Activated CD4-positive, alpha-beta T cell treated with anti-CD3 and anti-CD28 coated beads, Interleukin-2, Interleukin-4, amounts not matched to agents 100 ng/mL and 50 ng/mL, durations not matched to agents 16 hours and 8 hours (primary cell): ENCODE measurements around the gene FOXO3.
"Not testable (repeated sequence)": the region's sequence is repeated elsewhere in the genome, so short reads cannot be mapped to it uniquely, and the experiment has no call there.

Experiments used
- DNase-seq: peaks from one replicate; pipeline ENCODE4 v3.0.0-alpha.2; 2020; ENCODE audit warnings: low spot score

FOXO3 gene

DNA sequence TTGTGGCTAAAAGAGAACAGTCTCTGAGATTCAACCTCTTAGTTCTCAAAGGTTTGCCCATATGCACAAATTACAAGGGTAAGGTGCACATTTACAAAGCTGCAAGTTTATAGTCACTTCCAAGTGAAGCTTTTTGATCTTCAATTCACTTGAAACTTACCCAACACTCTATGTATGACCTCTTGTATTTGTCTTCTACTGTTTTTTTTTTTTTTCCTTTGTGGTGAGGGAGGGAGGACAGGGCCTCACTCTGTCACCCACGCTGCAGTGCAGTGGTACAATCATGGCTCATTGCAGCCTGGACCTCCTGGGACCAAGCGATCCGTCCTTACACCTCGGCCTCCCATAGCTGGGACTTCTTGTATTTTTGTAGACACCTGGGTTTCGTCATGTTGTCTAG, 4.5 kb upstream of the FOXO3 start:
- no peak for DNase-seq

DNA sequence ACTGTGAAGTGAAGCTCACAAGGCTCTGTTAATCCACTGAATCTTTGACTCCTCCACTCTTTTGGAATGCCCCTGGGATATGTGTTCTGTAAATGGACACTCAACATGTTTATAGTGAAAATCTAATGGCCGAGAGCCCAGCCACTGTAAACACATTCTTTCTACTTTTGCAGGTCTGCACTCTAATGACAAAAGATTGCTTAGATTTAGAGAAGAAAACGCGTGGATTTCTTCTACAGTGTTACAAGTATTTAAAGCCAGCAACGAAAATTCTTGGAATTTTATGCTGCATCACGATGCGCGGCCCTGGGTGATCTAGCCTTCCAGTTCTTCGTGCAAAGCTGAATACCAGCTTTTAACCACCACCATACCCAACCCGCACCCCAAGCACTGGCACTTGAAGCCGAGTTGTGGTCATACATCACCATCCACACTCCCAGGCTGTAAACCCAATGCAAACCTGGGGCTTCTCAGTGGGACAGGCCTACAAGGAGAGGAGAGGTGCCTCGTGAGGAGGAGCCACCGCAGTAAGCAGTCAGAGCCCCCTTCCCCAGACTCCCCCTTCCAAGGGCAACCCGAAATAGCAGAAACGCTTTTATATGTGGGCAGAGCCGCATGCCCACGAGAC, 3.7 kb upstream of the FOXO3 start:
- DNase-seq = no peak

DNA sequence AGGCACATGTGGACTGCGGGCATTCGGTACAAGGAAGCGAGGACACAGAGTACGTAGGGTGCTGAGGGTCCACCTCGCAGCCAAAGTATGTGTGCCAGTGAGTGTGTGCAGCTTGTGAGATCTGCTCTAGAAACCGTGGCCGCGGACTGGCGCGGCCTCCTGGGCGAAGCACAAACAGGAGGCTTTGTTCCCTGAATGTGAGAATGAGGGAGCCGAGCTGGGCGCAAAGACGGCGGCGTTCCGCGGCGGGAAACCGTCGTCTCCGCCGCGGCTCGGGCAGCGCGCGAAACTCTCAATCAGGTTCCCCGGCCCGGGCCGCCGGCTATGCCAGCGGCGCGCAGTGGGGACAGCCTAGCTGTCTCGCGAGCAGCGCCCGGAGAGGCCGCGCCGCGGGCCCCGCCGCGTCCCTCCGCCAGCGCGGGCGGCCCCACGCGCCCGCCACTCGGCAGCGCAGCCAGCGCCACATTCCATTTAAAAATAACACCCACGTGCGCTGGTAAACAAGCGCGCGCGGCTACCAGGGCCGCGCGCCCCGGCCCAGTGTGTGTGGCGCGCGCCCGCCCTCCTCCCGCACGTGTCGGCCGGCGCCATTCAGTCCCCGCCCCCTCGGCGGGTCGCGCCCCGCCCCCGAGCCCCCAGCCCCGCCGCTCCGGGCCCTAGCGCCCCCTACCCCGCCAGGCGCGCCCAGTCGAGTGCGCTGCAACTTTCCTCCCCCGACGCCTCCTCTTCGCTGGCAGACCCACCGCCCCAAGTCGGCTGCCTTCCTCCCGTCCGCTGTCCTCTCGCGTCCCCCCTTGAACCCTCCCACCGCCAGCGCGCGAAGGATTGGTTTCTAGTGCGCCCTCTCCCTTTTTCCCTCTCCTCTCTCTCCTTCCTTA, 3.0 kb upstream of the FOXO3 start:
- peak; percentile 45 for DNase-seq

DNA sequence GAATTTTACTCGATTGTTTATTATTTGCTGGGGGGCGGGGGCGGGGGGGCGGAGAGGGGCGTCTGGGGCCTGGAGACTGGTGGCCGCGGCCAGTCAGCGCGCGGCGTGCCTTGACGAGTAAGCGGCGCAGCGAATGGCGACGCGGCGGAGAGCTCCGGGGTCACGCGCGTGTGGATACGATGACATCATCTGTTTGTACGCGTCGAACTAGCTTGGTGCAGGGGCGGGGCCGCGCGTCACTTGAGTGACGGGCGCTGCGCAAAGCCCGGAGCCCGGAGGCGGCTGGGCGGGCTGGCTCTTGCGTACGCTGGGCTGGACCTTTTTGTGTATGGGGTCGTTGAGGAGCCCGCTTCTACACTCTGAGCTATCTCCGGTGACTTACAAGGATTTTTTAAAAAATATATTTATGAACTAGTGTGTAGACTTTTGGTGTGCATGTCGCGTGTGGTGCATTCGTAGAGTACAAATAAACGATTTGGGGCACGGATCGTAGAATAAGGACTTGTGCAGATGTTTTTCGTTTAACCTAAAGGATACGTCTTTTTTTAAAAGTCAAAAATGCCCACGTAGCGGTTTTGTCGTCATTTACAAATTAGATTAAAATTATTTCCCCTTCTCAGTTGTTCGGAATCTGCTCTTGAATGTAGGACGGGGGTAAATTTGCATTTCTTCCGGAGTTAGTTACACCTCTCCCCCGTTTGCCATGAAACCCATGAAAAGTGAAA, 2.2 kb upstream of the FOXO3 start:
- peak; percentile 95 for DNase-seq

DNA sequence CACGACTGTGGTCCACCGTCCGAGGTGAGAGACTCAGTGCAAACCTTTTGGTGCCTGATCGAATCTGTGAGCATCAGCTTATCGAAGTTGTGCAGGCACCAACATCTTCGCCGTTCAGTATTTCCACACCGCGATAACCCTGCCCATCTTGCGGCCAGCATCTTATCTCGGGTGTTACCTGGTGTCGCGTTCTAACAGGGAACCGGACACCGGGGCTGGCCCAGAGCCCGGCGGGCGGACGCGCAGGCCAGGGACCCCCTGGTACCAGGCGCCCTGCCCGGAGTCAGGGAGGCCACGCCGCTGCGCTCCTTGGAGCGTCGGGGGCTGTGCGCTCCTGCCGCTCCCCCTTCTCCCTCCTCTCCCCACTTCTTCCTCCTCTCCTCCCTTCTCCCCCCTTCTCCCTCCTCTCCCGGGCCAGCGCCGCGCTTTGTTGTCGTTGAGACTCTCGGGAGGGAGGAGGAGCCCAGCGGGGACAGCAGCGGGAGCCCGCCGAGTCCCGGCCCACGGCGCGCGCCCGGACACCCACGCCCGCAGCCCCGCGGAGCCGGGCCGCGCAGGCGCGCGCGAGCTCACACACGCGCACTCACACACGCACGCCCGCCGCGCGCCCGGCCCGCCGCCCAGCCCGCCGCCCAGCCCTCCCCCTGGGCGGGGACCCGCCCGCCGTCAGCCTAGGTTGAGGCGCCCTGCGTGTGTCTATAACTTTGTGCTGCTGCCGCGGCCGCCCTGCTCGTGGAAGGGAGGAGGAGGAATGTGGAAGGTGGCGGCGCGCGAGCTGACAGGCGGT, 1.4 kb upstream of the FOXO3 start:
- peak; percentile 78 for DNase-seq

DNA sequence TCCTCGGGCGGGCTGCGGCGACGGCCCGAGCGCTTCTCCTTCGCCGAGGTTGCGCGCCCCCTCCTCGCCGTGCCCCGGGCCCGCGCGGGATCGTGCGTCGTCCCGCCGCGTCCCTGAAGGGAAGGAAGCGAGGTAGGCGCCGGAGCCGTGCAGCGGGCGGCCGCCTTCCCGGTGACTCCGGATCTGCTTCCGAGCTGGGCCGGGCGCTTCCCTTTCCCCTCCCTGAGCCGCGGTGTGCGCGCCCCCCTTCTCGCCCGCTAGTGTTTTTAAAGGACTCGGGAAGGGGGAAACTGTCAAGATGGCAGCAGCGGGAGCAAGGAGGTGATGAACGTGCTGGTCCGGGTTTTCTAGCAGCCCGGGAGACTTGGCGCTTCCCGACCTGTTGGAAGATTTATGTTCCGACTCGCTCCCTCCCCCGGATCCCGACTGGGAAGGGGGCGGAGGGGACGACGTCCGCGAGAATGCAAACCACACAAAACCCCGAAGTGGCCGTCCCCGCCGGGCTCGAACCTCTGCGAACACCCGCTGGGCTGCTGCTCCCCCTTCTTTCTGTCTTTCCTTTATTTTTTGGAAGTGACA, 744 bp upstream of the FOXO3 start:
- no peak for DNase-seq

DNA sequence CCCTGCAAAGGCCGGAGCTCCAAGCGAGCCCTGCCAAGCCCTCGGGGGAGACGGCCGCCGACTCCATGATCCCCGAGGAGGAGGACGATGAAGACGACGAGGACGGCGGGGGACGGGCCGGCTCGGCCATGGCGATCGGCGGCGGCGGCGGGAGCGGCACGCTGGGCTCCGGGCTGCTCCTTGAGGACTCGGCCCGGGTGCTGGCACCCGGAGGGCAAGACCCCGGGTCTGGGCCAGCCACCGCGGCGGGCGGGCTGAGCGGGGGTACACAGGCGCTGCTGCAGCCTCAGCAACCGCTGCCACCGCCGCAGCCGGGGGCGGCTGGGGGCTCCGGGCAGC, 561 bp downstream of the FOXO3 start:
- DNase-seq = not testable (repeated sequence)

DNA sequence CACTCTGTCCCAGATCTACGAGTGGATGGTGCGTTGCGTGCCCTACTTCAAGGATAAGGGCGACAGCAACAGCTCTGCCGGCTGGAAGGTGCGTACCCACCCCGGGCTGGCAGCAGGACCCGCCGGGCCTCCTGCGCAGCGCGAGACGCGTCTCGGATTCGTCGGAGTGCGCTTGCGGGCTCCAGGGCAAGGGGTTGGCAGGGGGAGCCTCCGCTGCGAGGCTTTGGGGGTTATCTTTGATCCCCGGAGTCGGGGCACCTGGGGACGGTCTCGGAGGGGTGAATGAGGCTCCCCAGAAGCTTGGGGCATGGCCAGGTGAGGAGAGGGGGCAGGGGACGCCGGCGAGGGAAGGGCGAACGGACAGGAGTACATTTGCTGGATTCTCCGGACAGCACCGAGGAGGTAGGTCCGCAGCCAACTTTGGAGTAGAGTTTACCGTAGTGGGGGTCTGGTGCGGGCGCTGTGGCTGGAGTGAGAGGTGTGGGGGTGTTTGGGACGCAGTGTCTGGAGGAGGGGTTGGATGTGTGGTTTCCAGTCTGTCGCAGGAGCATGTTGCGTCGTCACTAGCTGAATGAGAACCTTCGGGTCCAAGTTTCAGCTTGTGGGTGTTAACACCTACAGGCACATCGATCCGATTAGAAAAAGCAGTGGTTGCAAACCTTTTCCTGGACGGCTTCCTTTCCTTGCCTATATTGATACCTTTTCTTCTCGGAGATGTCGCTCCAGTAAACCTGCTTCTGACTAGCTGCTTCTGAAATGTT, 1.2 kb downstream of the FOXO3 start:
- DNase-seq = no peak

DNA sequence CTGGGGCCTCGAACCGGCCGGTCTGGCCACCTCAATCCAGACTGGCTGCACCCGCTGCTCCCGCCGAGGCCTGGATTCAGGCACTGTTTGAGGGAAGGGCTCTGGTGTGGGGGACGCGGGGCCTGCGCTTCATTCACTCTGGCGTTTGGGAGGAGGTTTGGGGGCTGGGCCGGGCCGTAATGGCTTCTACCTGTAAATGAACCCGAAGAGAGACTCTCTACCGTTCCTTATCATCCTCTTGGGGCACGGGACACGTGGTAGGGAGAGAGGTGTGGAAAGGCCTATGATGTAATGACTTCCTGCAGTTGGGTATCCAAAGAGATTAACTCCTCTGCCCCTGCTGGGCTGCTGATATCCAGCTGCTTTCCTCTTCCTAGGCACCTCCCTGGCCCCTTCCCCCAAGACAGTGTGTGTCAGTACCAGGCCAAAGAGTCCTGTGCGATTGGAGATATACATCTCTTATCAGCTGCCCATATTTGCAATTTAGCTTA, 1.8 kb downstream of the FOXO3 start:
- no peak for DNase-seq

DNA sequence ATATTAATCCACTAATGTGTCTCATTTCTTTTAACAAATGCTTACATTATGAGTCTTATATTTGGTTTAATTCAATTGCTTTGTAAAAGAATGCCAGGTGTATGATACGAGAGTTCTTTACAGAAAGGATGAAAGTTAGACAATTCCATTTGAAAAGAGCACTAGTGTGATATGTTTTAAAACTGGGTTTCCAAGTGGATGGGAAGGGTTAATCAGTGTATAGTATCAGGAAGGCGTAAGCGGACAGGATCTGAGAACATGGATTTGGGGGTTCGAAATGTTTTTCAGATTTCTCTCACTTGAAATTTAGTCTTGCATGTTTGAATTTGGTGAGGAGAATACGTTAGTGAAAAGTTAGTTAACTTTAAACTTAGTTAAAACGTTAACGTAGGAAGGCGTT, 2.6 kb downstream of the FOXO3 start:
- DNase-seq = no peak

DNA sequence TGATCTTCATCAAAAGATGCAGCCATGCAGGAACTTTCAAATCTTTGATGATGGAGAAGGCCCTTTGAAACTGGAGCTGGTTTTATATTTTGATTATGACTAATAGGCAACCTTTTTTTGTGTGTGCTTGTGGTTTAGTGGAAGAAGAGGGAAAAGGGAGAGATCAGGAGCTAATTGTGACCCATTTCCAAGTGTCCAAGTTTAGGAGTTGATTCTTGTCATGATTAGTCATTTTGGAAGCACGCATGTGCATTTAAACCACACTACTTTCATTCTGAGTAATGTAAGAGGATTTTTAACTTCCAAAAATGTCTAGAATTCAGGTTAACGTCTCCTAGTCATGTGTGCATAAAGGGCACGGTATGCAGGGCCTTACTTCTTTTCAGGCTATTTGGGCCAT, 3.5 kb downstream of the FOXO3 start:
- DNase-seq = peak; percentile 75

DNA sequence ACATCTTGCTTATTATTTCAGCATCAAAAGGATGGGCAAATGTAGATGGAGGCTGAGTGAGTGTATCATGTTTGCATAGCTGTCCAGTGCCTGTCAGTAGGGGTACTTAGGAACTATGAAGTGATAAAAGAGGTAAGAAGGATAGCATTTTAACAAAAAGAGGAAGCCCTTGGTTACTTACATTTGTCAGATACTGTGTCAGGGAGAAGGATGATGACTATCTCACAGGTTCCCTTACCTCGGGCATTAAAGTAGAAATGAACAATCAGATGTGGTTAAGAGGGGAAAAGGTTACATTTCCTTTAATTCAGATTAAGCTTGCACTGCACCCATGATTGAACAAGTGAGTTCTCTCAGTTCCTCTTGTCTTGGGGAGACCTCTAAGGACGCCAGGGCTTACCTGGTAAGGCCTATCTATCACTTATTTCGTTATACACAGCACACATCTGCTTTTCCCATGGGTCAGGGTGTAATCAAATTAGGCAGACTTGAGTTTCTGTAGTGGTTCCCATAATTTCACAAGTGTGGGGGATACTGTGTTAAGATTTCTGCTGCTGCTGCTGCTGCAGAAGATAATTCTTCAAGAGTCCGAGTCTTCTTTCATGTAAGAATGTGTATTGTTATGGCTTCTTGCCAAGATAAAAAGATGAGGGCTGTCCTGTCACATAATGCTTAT, 4.5 kb downstream of the FOXO3 start:
- DNase-seq = peak; percentile 52

DNA sequence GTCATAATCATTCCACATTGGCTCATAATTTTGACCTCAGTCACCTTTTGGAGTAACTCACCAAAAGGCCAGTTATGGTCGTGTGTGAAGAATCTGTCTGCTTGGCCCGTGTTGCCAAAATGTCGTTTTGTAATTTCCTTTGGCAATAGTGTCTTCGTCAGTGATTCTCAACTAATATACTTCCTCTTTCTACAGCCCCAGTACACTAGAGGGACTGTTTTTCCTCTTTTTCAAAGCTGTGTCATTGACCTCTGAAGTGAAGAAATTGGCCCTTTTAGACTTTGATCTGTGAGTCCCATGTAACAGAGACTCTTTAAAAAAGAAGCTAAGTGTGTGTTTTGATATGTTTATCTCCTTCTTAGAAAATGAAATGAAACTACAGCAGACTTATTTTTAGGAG, 5.2 kb downstream of the FOXO3 start:
- DNase-seq = no peak

DNA sequence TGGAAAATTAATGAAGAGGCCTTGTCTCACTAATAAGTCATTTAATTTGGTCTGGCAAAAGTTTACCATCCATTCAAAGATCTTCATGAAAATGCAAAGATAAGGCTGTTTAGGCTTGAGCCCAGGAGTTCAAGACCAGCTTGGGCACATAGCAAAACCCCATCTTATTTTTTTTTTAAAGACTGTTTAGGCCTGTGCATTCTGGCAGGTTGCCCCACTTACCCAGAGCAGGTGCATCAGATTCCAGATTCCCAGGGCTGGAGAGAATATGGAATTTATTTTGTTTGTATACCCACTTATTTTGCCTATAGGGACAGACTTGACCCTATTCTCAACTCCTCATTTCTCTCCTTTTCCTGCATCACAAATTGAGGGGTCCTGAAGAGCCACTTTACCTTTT, 5.7 kb downstream of the FOXO3 start:
- DNase-seq = no peak

DNA sequence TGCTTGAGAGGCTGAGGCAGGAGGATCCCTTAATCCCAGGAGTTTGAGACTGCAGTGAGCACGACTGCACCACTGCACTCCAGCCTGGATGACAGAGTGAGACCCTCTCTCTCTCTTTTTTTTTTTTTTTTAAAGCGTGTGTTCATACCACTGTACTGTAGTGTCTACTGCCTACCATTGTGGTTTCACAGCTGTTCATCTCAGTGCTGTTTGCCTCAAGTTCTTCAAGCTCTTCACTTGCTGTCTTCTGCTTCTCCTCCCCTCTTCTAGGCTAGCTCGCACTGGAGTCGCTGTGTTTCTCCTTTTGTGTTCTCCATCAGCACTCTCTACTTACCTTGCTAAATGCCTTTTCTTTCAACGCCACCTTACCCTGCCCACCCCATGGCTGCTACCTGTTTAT, 7.4 kb downstream of the FOXO3 start:
- DNase-seq = no peak

DNA sequence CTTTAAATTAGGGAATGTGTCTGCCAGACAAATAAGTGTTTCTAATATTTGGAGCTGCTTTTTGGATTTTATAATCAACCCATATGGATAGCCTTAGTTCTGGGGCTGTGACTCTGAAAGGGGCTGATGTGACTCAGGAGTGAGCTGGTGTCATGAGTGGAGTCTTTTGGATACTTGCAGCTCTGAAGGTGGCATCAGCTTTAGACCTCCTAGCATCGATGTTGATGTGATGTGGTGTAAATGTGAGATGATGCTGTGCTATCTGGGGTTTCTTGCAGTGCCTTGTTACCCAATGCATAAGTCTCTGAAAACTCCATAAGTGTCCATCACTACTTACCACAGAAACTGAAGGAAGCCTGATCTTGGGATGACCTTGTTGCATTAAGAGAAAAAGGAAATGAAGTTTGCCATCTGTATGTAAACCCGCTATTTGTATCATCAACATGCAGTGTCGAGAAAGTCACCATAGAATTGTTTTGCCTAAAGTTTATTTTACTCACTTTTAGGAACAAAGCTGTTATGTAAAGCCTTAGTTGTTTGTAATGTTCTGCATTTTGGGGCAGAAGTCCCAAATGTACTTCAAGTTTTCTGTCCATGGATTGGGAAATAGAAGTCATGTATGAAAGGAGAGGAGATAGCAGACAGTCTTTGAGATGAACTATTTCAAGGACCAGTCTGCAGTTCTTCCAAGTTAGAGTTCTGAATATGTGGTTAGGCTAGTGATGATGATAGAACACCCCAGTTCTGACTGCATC, 8.0 kb downstream of the FOXO3 start:
- DNase-seq = no peak

DNA sequence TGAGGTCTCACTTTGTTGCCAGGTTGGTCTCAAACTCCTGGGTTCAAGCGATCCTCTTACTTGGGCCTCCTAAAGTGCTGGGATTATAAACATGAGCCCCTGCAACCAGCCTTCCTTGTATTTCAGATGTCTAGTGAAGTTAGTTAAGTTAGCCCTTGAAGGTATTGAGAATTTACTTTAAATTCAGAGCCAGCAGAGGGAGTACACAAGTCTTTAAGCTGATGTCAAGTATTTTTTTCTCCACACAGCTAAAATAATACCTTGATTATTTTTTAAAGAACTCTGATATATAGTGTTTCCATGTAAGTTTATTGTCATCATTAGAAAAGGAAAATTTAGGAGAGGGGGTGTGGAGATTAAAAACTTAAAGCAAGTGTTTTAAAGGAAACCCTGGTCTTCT, 9.8 kb downstream of the FOXO3 start:
- DNase-seq = no peak

DNA sequence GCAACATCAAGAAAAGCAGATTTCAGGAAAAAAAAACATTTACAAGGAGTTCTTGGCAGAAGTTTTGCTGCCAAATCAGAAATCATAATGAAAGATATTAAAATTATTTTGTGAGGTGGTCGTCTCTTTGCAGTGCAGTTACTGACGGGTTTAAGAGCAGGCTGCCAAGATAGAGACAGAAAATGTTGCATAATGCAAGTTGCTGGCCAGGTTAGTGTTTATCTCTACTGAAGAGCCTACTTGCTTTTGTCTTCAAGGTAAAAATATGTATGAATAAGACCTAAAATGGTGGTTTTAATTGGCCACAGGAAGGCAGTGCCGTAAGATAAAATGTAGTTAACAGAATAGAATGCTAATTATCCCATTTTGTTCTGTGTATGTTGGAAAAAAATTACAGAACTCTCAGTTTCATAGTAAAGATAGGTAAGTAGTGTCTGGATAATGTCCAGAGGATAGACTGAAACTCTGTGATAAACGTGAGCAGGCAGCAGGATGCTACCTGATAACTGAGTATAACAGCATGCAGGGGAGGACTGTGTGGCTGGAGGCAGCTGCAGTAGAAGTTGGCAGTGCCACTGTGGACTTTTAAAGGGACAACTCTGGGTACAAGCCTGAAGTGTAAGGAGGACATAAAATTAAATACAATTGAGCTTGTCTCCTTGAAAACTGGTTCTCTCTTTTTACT, 13.9 kb downstream of the FOXO3 start:
- no peak for DNase-seq

DNA sequence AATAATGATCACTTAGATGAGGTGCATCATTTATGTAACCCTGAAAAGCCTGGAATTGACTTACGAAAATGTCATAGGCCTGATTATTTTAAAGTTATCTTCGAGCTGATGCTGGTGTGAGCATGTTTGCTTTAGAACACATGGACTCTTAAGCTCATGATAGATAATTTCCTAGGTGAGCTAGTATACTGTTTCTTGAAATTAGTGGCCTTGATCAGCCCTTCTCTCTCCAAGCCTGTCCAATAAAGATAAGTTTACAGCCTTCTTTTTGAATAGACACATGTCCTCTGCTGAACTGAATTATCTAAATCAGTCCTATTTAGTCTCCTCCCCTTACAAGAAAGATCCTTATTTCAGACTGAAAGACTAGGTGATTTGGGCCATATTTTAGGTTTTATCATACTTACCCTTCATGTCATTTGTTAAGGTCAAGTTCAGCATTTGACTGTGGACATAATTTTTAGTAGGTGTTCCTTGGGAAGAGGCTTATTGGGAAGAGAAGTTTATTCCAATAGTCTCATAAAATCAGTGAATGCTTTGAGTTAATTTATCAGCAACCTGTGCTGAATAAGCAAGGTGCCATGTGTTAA, 15.3 kb downstream of the FOXO3 start:
- no peak for DNase-seq
